ENCODE measurements around the gene ATP2C2.

GRCh38 chr16:84348386-84348888, 19.9 kb upstream of the ATP2C2 start:
- no peak for TF ChIP-seq CTCF (IDR thresholded peaks at IDR 0.05; ENCODE audit: low read depth, low read length, poor library complexity, severe bottlenecking)
- TF ChIP-seq EZH2phosphoT487 (IDR thresholded peaks at IDR 0.05; ENCODE audit: borderline replicate concordance, low read length), result no peak
